Gastroesophageal sphincter (tissue), 3 donors: ENCODE measurements around the gene ADAMTS4.

Source experiments
- EP300 ChIP-seq: sonication (generic); formaldehyde crosslinking; IDR thresholded peaks from one replicate; pipeline ENCODE4 v1.6.1; 2017; ENCODE audit warnings: antibody characterized with exemption, mild to moderate bottlenecking
- POLR2A ChIP-seq, 2 donors: fragments of 450-650 bp; IDR thresholded peaks; one replicate each; pipeline ENCODE4 v1.6.1; 2017; ENCODE audit warnings: antibody characterized with exemption in 2 of 2, mild to moderate bottlenecking in 2 of 2, moderate library complexity in 1 of 2
- POLR2AphosphoS5 ChIP-seq: sonication (generic); formaldehyde crosslinking; IDR thresholded peaks from one replicate; pipeline ENCODE4 v1.6.1; 2017; ENCODE audit warnings: antibody characterized with exemption
- TF ChIP-seq, protein P1 (sequence below), 4 experiments: fragments of 200-600 bp in 2 of 4; fragments of 450-650 bp in 2 of 4; sonication (generic) in 1 of 4; IDR thresholded peaks; one replicate each; pipeline ENCODE4 v1.5.1; 2017 to 2019; ENCODE audit warnings: antibody characterized with exemption in 4 of 4, mild to moderate bottlenecking in 2 of 4, moderate library complexity in 2 of 4

DNA sequence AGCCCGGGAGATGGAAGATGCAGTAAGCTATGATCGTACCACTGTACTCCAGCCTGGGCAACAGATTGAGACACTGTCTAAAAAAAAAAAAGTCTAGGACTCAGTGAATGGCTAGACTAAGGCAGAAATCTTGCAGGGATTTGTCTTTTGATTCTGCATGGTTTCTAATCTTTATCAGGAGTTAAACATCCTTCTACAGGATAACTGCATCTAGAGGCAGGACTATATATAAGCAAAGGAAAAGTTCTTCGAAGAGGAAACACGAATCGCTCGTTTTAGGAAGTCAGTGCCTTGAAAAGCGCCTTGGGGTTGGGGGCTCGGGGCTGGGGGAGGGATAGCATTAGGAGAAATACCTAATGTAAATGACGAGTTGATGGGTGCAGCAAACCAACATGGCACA, 45.7 kb downstream of the ADAMTS4 start:
- TF ChIP-seq EP300 (no peak), POLR2A (IDR thresholded peaks at IDR 0.05) (no peak), POLR2AphosphoS5 (no peak)
- TF ChIP-seq, protein P1, sequence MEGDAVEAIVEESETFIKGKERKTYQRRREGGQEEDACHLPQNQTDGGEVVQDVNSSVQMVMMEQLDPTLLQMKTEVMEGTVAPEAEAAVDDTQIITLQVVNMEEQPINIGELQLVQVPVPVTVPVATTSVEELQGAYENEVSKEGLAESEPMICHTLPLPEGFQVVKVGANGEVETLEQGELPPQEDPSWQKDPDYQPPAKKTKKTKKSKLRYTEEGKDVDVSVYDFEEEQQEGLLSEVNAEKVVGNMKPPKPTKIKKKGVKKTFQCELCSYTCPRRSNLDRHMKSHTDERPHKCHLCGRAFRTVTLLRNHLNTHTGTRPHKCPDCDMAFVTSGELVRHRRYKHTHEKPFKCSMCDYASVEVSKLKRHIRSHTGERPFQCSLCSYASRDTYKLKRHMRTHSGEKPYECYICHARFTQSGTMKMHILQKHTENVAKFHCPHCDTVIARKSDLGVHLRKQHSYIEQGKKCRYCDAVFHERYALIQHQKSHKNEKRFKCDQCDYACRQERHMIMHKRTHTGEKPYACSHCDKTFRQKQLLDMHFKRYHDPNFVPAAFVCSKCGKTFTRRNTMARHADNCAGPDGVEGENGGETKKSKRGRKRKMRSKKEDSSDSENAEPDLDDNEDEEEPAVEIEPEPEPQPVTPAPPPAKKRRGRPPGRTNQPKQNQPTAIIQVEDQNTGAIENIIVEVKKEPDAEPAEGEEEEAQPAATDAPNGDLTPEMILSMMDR (IDR thresholded peaks at IDR 0.05), result no peak
